GM12878 (cell line): Measurements from ENCODE around the gene CTBP1. TPM values are rescaled to one million over a fixed set of nuclear protein-coding genes. Genes with fewer than 3 reads are reported as not detected.

Experiments used
- ATF7 ChIP-seq: fragments of 450-650 bp; IDR thresholded peaks from 2 replicates; pipeline ENCODE4 v1.6.1; 2016; ENCODE audit warnings: low read depth, mild to moderate bottlenecking
- BACH1 ChIP-seq: fragments of 450-650 bp; IDR thresholded peaks from 2 replicates; pipeline ENCODE4 v1.6.1; 2017; ENCODE audit warnings: mild to moderate bottlenecking, borderline replicate concordance
- BCL11A ChIP-seq: IDR thresholded peaks from 2 replicates; pipeline ENCODE4 v1.6.1; 2011; ENCODE audit warnings: low read depth, low read length
- BHLHE40 ChIP-seq, 2 experiments: fragments of 450-650 bp in 1 of 2; IDR thresholded peaks; 2 replicates each; pipeline ENCODE4 v1.6.1; 2011 to 2017; ENCODE audit warnings: low read depth in 2 of 2, borderline replicate concordance in 1 of 2, improper control_type of control experiment in 1 of 2, low read length in 1 of 2, mild to moderate bottlenecking in 1 of 2
- BMI1 ChIP-seq: fragments of 450-650 bp; IDR thresholded peaks from 2 replicates; pipeline ENCODE4 v1.6.1; 2016; ENCODE audit warnings: mild to moderate bottlenecking, moderate library complexity, borderline replicate concordance
- CBX5 ChIP-seq: sonication (generic); IDR thresholded peaks from 2 replicates; pipeline ENCODE4 v1.6.1; 2016; ENCODE audit warnings: low read depth, moderate library complexity, mild to moderate bottlenecking, inconsistent platforms
- CREB1 ChIP-seq: IDR thresholded peaks from 2 replicates; pipeline ENCODE4 v1.6.1; 2012; ENCODE audit warnings: low read depth, mild to moderate bottlenecking, inconsistent platforms
- FOXM1 ChIP-seq: IDR thresholded peaks from 2 replicates; pipeline ENCODE4 v1.6.1; 2012; ENCODE audit warnings: low read depth, mild to moderate bottlenecking, inconsistent platforms, low read length, moderate library complexity
- IRF4 ChIP-seq: IDR thresholded peaks from 2 replicates; pipeline ENCODE4 v1.6.1; 2011; ENCODE audit warnings: low read depth, low read length
- MEF2A ChIP-seq: IDR thresholded peaks from 2 replicates; pipeline ENCODE4 v1.6.1; 2011; ENCODE audit warnings: low read depth, mild to moderate bottlenecking, low read length, moderate library complexity; ENCODE audit not compliant: insufficient read depth
- MYB ChIP-seq: fragments of 150-350 bp; IDR thresholded peaks from 2 replicates; pipeline ENCODE4 v1.6.1; 2014; ENCODE audit warnings: mild to moderate bottlenecking, low read depth, low read length, borderline replicate concordance
- NFYA ChIP-seq: IDR thresholded peaks from 2 replicates; pipeline ENCODE4 v1.6.1; 2011; ENCODE audit warnings: low read depth, mild to moderate bottlenecking, low read length, improper control_type of control experiment, borderline replicate concordance
- NRF1 ChIP-seq: conservative IDR thresholded peaks from 2 replicates; pipeline ENCODE4 v1.6.1; 2011; ENCODE audit warnings: mild to moderate bottlenecking, low read depth, low read length, improper control_type of control experiment
- PAX5 ChIP-seq: IDR thresholded peaks from 2 replicates; pipeline ENCODE4 v1.6.1; 2011; ENCODE audit warnings: low read depth, low read length, borderline replicate concordance
- PAX8 ChIP-seq: fragments of 450-650 bp; IDR thresholded peaks from 2 replicates; pipeline ENCODE4 v1.6.1; 2017; ENCODE audit warnings: mild to moderate bottlenecking, moderate library complexity
- POLR2A ChIP-seq: IDR thresholded peaks from 2 replicates; pipeline ENCODE4 v1.6.1; 2011; ENCODE audit warnings: low read depth, mild to moderate bottlenecking, low read length
- POU2F2 ChIP-seq: IDR thresholded peaks from 3 replicates; pipeline ENCODE4 v1.6.1; 2011; ENCODE audit warnings: low read depth, mild to moderate bottlenecking, low read length, borderline replicate concordance
- SIX5 ChIP-seq: IDR thresholded peaks from 2 replicates; pipeline ENCODE4 v1.6.1; 2011; ENCODE audit warnings: mild to moderate bottlenecking, low read depth, low read length, moderate library complexity; ENCODE audit not compliant: severe bottlenecking
- SMC3 ChIP-seq: IDR thresholded peaks from 2 replicates; pipeline ENCODE4 v1.6.1; 2011; ENCODE audit warnings: low read length, improper control_type of control experiment, borderline replicate concordance
- SREBF2 ChIP-seq: IDR thresholded peaks from 2 replicates; pipeline ENCODE4 v1.6.1; 2012; ENCODE audit warnings: mild to moderate bottlenecking, low read length
- SUZ12 ChIP-seq: fragments of 200-600 bp; sonication (generic); IDR thresholded peaks from one replicate; pipeline ENCODE4 v1.6.1; 2018; ENCODE audit warnings: antibody characterized with exemption, mild to moderate bottlenecking; ENCODE audit not compliant: unreplicated experiment
- ZBED1 ChIP-seq: IDR thresholded peaks from 2 replicates; pipeline ENCODE4 v1.6.1; 2016; ENCODE audit warnings: borderline replicate concordance
- ZNF207 ChIP-seq: fragments of 450-650 bp; IDR thresholded peaks from 2 replicates; pipeline ENCODE4 v1.6.1; 2014; ENCODE audit warnings: antibody characterized with exemption, mild to moderate bottlenecking, borderline replicate concordance
- ZNF217 ChIP-seq: fragments of 450-650 bp; IDR thresholded peaks from 2 replicates; pipeline ENCODE4 v1.6.1; 2017; ENCODE audit warnings: antibody characterized with exemption, mild to moderate bottlenecking
- polyA plus RNA-seq, 11 experiments: library from polyadenylated mRNA; depleted of rRNA in 4 of 11; unstranded in 6 of 11; stranded (reverse) in 5 of 11; fragments of >200 nt; fragmentation: Nextera tagmentation in 4 of 11; fragmentation: Illumina TruSeq in 1 of 11; extraction: Ambion mirVana in 4 of 11; extraction: Trizol in 1 of 11; gene quantifications; 1 replicate in 1 of 11; 2 replicates in 10 of 11; pipeline versions ENCODE4 v1.2.1 to v1.2.3, GENCODE V29; 2011 to 2016; ENCODE audit warnings: inconsistent platforms in 2 of 11, missing spikeins in 2 of 11, low read depth in 1 of 11
- total RNA-seq, 4 experiments: library from RNA; depleted of rRNA in 3 of 4; stranded (reverse); fragments of >200 nt in 3 of 4; fragmentation: Illumina TruSeq in 1 of 4; extraction: Trizol in 1 of 4; gene quantifications; 2 replicates each; pipeline versions ENCODE4 v1.2.1 to v1.2.3, GENCODE V29; 2013 to 2021
- TF ChIP-seq, protein P1 (sequence below): IDR thresholded peaks from 2 replicates; pipeline ENCODE4 v1.6.1; 2012; ENCODE audit warnings: low read depth, low read length, improper control_type of control experiment
- TF ChIP-seq, protein P2 (sequence below): fragments of 450-650 bp; IDR thresholded peaks from 2 replicates; pipeline ENCODE4 v1.6.1; 2016; ENCODE audit warnings: mild to moderate bottlenecking
- TF ChIP-seq, protein P3 (sequence below): fragments of 450-650 bp; IDR thresholded peaks from 2 replicates; pipeline ENCODE4 v1.6.1; 2016; ENCODE audit warnings: mild to moderate bottlenecking

The CTBP1 gene
- total and polyA plus RNA-seq, 10 of the 15 experiments (the other 5 are each of a cell fraction or from before 2014, with no cell fraction given): 7.4 to 182 (median 63.1) TPM

DNA sequence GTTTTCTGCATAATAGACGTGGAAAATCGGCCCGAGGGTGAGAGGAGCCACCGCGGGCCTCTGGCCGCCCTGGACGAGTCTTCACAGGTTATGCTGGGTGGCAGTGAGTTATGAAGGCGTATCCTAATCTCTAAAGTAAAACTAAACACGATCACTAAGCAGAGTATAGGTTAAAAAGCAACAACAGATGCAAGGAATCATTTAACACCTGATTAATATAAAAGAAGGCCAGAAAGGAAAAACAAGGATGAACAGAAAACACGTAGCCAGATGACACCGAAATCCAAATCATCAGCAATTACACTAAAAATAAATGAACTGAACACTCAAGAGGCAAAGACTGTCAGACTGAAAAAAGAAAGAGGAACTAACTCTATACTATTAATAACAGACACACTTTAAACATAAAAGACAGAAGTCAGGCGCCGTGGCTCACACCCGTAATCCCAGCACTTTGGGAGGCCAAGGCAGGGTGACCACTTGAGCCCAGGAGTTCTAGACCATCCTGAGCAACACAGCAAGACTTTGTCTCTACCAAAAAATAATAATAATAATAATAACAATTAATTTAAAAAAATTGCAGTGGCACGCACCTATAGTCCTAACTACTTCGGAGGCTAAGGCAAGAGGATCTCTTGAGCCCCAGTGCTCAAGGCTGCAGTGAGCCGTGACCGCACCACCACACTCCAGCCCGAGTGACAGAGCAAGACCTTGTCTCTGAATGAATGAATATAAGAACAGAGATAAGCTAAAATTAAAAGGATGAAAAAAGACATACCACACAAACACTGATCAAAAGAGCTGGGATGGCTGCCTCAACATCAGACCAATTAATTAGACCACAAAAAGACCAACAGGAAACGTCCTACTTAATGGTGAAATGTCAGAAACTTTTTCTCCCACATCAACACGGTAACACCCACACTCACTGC, 30.0 kb downstream of the CTBP1 start (continued):
- TF ChIP-seq SUZ12: no peak
- TF ChIP-seq POU2F2: peak; percentile 74; the same call in 2 of the 3 replicates
- TF ChIP-seq FOXM1: peak; percentile 70; the same call in 1 of the 2 replicates
- TF ChIP-seq ZNF217: peak; percentile 86
- TF ChIP-seq, protein P1, sequence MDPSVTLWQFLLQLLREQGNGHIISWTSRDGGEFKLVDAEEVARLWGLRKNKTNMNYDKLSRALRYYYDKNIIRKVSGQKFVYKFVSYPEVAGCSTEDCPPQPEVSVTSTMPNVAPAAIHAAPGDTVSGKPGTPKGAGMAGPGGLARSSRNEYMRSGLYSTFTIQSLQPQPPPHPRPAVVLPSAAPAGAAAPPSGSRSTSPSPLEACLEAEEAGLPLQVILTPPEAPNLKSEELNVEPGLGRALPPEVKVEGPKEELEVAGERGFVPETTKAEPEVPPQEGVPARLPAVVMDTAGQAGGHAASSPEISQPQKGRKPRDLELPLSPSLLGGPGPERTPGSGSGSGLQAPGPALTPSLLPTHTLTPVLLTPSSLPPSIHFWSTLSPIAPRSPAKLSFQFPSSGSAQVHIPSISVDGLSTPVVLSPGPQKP: no peak
- 0 out of 2 replicates have a peak, but pooled peaks have one; percentile 34 for TF ChIP-seq ZNF207
- TF ChIP-seq BACH1: peak; percentile 14; the same call in 1 of the 2 replicates
- TF ChIP-seq, protein P2, sequence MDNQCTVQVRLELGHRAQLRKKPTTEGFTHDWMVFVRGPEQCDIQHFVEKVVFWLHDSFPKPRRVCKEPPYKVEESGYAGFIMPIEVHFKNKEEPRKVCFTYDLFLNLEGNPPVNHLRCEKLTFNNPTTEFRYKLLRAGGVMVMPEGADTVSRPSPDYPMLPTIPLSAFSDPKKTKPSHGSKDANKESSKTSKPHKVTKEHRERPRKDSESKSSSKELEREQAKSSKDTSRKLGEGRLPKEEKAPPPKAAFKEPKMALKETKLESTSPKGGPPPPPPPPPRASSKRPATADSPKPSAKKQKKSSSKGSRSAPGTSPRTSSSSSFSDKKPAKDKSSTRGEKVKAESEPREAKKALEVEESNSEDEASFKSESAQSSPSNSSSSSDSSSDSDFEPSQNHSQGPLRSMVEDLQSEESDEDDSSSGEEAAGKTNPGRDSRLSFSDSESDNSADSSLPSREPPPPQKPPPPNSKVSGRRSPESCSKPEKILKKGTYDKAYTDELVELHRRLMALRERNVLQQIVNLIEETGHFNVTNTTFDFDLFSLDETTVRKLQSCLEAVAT: peak; percentile 37
- TF ChIP-seq NFYA: no peak
- TF ChIP-seq PAX5: peak; percentile 96
- 0 out of 2 replicates have a peak, but pooled peaks have one; percentile 28 for TF ChIP-seq ZBED1
- TF ChIP-seq SREBF2: 0 out of 2 replicates have a peak, but pooled peaks have one; percentile 11
- TF ChIP-seq MYB: 0 out of 2 replicates have a peak, but pooled peaks have one; percentile 16
- TF ChIP-seq BMI1: peak; percentile 71; the same call in 1 of the 2 replicates
- TF ChIP-seq PAX8: peak; percentile 97
- peak; percentile 97 for TF ChIP-seq MEF2A
- TF ChIP-seq POLR2A: no peak
- TF ChIP-seq CREB1: peak; percentile 39
- peak; percentile 70 for TF ChIP-seq IRF4
- no peak for TF ChIP-seq NRF1
- peak; percentile 99 for TF ChIP-seq BCL11A
- TF ChIP-seq SIX5: no peak
- peak; percentile 18; the same call in 1 of the 2 replicates for TF ChIP-seq SMC3
- TF ChIP-seq BHLHE40 (IDR thresholded peaks at IDR 0.05; ENCODE audit: borderline replicate concordance in 1 of 2, low read depth in 2 of 2, low read length in 1 of 2): peak; percentile 56 to 73
- TF ChIP-seq, protein P3, sequence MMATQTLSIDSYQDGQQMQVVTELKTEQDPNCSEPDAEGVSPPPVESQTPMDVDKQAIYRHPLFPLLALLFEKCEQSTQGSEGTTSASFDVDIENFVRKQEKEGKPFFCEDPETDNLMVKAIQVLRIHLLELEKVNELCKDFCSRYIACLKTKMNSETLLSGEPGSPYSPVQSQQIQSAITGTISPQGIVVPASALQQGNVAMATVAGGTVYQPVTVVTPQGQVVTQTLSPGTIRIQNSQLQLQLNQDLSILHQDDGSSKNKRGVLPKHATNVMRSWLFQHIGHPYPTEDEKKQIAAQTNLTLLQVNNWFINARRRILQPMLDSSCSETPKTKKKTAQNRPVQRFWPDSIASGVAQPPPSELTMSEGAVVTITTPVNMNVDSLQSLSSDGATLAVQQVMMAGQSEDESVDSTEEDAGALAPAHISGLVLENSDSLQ: peak; percentile 79
- TF ChIP-seq CBX5: peak; percentile 62; the same call in 1 of the 2 replicates
- TF ChIP-seq ATF7: peak; percentile 48; the same call in 1 of the 2 replicates
